ENCODE measurements around the gene SFXN4. TPM values are rescaled to one million over a fixed set of nuclear protein-coding genes. Genes with fewer than 3 reads are reported as not detected.

SFXN4 gene
- total and polyA plus RNA-seq, 2 of the 4 experiments (the other 2 are of a cell fraction): 12.0 to 12.5 TPM

- no peaks in the 10 kb centered on the region for H3K9me3 ChIP-seq (ENCODE audit: control insufficient read depth, insufficient read depth, low read length)
- CTCF ChIA-PET: no interaction called here
These were observed 21.9 kb downstream of the SFXN4 start for GRCh38 chr10:119143657-119144056.

More at GRCh38 chr10:119143657-119144056, 21.9 kb downstream of the SFXN4 start:
- no peak overlapping the region for H3K9ac ChIP-seq (ENCODE audit: low read depth, low read length)
- no peak overlapping the region for H2BK5ac ChIP-seq (ENCODE audit: low read depth, low read length, poor library complexity, severe bottlenecking)
- no peak overlapping the region for H3K56ac ChIP-seq (ENCODE audit: extremely low read depth, insufficient read depth, low read length)
- peaks cover 0 to 5% of the 10 kb centered on the region in 2 experiments; a peak in 2 of 4 replicates for H3K79me1 ChIP-seq (ENCODE audit: low read depth in 1 of 2, low read length in 2 of 2)
- no peak overlapping the region for H3K27ac ChIP-seq (ENCODE audit: insufficient read depth, low read length)
- no peak overlapping the region for H2BK15ac ChIP-seq (ENCODE audit: low read depth, low read length)
- 0 out of 2 replicates have a peak, but pooled peaks cover 2% of the 10 kb centered on the region for H3K4me1 ChIP-seq (ENCODE audit: control insufficient read depth, insufficient read depth, low read length)
- no peak overlapping the region for H4K8ac ChIP-seq (ENCODE audit: low read depth in 2 of 2, low read length in 2 of 2)
- H2AK5ac ChIP-seq (ENCODE audit: low read depth, low read length): no peak overlapping the region
- no peak overlapping the region for H3K4me3 ChIP-seq (ENCODE audit: insufficient read depth, low read depth, low read length)
- no peak for DNase-seq
- no peak for TF ChIP-seq RFX5 (IDR thresholded peaks at IDR 0.05; ENCODE audit: low read depth, low read length)
- TF ChIP-seq MXI1 (IDR thresholded peaks at IDR 0.05; ENCODE audit: borderline replicate concordance, low read depth, low read length): no peak
- no peak for TF ChIP-seq RAD21 (IDR thresholded peaks at IDR 0.05; ENCODE audit: low read length)
- TF ChIP-seq FOS (IDR thresholded peaks at IDR 0.05; ENCODE audit: low read depth, low read length): no peak
- TF ChIP-seq NFE2L2 (IDR thresholded peaks at IDR 0.05; ENCODE audit: low read depth, low read length): no peak
- H4K91ac ChIP-seq (ENCODE audit: insufficient read depth, low read depth, low read length): no peak overlapping the region
- no peak overlapping the region for H3K4me2 ChIP-seq (ENCODE audit: low read depth, low read length)
- no peaks in the 10 kb centered on the region for H4K20me1 ChIP-seq (ENCODE audit: insufficient read depth, low read length)
- peaks cover 4% of the 10 kb centered on the region; the same call in 1 of the 2 replicates for H3K9me1 ChIP-seq (ENCODE audit: insufficient read depth, low read length)
- H3K36me3 ChIP-seq (ENCODE audit: control insufficient read depth, insufficient read depth, low read length): peaks cover 9% of the 10 kb centered on the region
- intact Hi-C loops (cut with micrococcal nuclease) (no loop called here), dilution Hi-C loops (cut with HindIII; ENCODE audit: low sequenced_read_pairs, unreplicated experiment) (no loop called here), in situ Hi-C loops (cut with MboI; ENCODE audit: low sequenced_read_pairs) (no loop called here)
- H2AK9ac ChIP-seq (replicated peaks; ENCODE audit: low read depth, low read length, poor library complexity): no peak overlapping the region
- H2BK20ac ChIP-seq (ENCODE audit: low read depth, low read length): no peak overlapping the region
- no peak for ATAC-seq (ENCODE audit: low read depth)
- H2AFZ ChIP-seq (replicated peaks; ENCODE audit: low read length, poor library complexity): no peak overlapping the region
- no peak overlapping the region for H3K18ac ChIP-seq (ENCODE audit: low read depth, low read length)
- WGBS, 2 experiments (ENCODE audit: extremely low coverage in 2 of 2, insufficient read length in 1 of 2): 92% methylated on average over 5 of the region's 10 CpGs; no CpG with 5 or more reads in 1 of the 2 experiments
- POLR2A ChIA-PET (ENCODE audit: unreplicated experiment): no interaction called here
- no peak overlapping the region for H4K5ac ChIP-seq (ENCODE audit: low read depth, low read length)
- H3K27me3 ChIP-seq (ENCODE audit: control insufficient read depth, insufficient read depth, low read length): no peaks in the 10 kb centered on the region
- H2BK120ac ChIP-seq (ENCODE audit: low read depth, low read length): no peak overlapping the region
- H3K4ac ChIP-seq (ENCODE audit: low read depth, low read length): no peak overlapping the region
- H3K23ac ChIP-seq (ENCODE audit: low read depth, low read length): no peak overlapping the region
- H3K14ac ChIP-seq (replicated peaks; ENCODE audit: low read depth, low read length): no peak overlapping the region
- BruUV-seq (replicated peaks): no TSS peak

Measured in IMR-90 (cell line).